Kidney (tissue), 14 donors: Measurements from ENCODE around the gene OBSCN. TPM values are rescaled to one million over a fixed set of nuclear protein-coding genes. Genes with fewer than 3 reads are reported as not detected.

Experiments
- DNase-seq, 5 donors: peaks; one replicate each; pipeline ENCODE4 v3.0.0-alpha.2; 2013 to 2020
- FAIRE-seq: peaks from 2 replicates; lab custom pipeline; 2012; peaks lifted over from hg19 to GRCh38; lab: Jason Lieb, UNC
- H3K27ac ChIP-seq, 2 donors: one replicate each; pipeline ENCODE4 v1.7.0; 2013; ENCODE audit warnings: low read depth in 2 of 2, low read length in 2 of 2, inconsistent platforms in 1 of 2
- H3K27me3 ChIP-seq: one replicate; pipeline ENCODE4 v1.7.1; 2013; ENCODE audit warnings: low read length, inconsistent platforms; ENCODE audit not compliant: control insufficient read depth, insufficient read depth
- H3K36me3 ChIP-seq, 3 donors: one replicate each; pipeline versions ENCODE4 v1.7.0 to v1.7.1; 2013; ENCODE audit warnings: low read length in 3 of 3, control low read depth in 1 of 3, inconsistent platforms in 1 of 3; ENCODE audit not compliant: insufficient read depth in 3 of 3, control insufficient read depth in 2 of 3
- H3K4me1 ChIP-seq, 3 donors: one replicate each; pipeline versions ENCODE4 v1.7.0 to v1.7.1; 2013; ENCODE audit warnings: low read length in 3 of 3, inconsistent platforms in 1 of 3, low read depth in 1 of 3; ENCODE audit not compliant: control insufficient read depth in 2 of 3, insufficient read depth in 2 of 3
- H3K4me3 ChIP-seq, 3 donors: one replicate each; pipeline versions ENCODE4 v1.7.0 to v1.8.1; 2013; ENCODE audit warnings: low read length in 3 of 3, control low read depth in 1 of 3, inconsistent platforms in 1 of 3
- H3K9ac ChIP-seq, 3 donors: one replicate each; pipeline versions ENCODE4 v1.7.0 to v1.7.1; 2013; ENCODE audit warnings: low read length in 3 of 3, control low read depth in 1 of 3, inconsistent platforms in 1 of 3
- H3K9me3 ChIP-seq, 3 donors: one replicate each; pipeline versions ENCODE4 v1.7.0 to v1.7.1; 2013; ENCODE audit warnings: low read length in 3 of 3, control low read depth in 1 of 3, inconsistent platforms in 1 of 3; ENCODE audit not compliant: control insufficient read depth in 2 of 3, insufficient read depth in 1 of 3
- CTCF ChIP-seq: IDR thresholded peaks from 3 replicates; pipeline ENCODE4 v1.5.1; 2012; ENCODE audit warnings: mild to moderate bottlenecking, moderate library complexity, borderline replicate concordance; ENCODE audit not compliant: insufficient read depth; ENCODE audit errors: extremely low read depth
- intact Hi-C: fragments of 100-400 bp; cut with DNase I; formaldehyde crosslinking; loops from one replicate; pipeline ENCODE4 v1.11.1; 2022
- polyA plus RNA-seq: library from polyadenylated mRNA; stranded (reverse); fragments of 350-450 nt; fragmentation: Illumina TruSeq; extraction: RNeasy Lipid Tissue Mini Kit (QIAGEN cat#74804); gene quantifications from one replicate; pipeline ENCODE4 v1.2.3, GENCODE V29; 2014; ENCODE audit warnings: low read depth, low replicate concordance; ENCODE audit not compliant: insufficient read depth
- total RNA-seq: library from RNA; stranded (reverse); fragmentation: NEBNext Ultra II Directional; extraction: Animal tissue kit (Norgen Biotek cat#: 25700); gene quantifications from one replicate; pipeline ENCODE4 v1.2.1, GENCODE V29; 2021
- donor health status: control.
- donor health status: control.
- donor health status: control.
- donor health status: control.
- donor health status: control.
- donor health status: DM: yes; HTN: yes; CAD: no.
- donor health status: Normal renal cell carcinoma (clear cell type).

OBSCN gene
- total and polyA plus RNA-seq, 2 donors from 2014 or later: 14.5 to 30.0 TPM

GRCh38 chr1:228256626-228257375 lies 49.0 kb downstream of the OBSCN start:
- H3K27me3 ChIP-seq: no peaks in the 10 kb centered on the region
- no peak overlapping the region for H3K27ac ChIP-seq
- FAIRE-seq: no peak
- H3K9ac ChIP-seq: no peak overlapping the region
- peaks cover 0 to 2% (median 0%) of the 10 kb centered on the region in 3 donors for H3K36me3 ChIP-seq
- no peak for TF ChIP-seq CTCF
- H3K4me1 ChIP-seq: no peaks in the 10 kb centered on the region
- H3K9me3 ChIP-seq: peaks cover 0 to 2% (median 0%) of the 10 kb centered on the region in 3 donors
- intact Hi-C loops: no loop called here
- no peak for DNase-seq
- H3K4me3 ChIP-seq: no peak overlapping the region

- TF ChIP-seq CTCF: no peak
- no peak overlapping the region for H3K27ac ChIP-seq
- no peaks in the 10 kb centered on the region for H3K4me1 ChIP-seq
- H3K9ac ChIP-seq: no peak overlapping the region
- H3K36me3 ChIP-seq: peaks cover 0 to 2% (median 0%) of the 10 kb centered on the region in 3 donors
- H3K4me3 ChIP-seq: no peak overlapping the region
- FAIRE-seq (no peak), DNase-seq (no peak)
- peaks cover 0 to 2% (median 0%) of the 10 kb centered on the region in 3 donors for H3K9me3 ChIP-seq
- no peaks in the 10 kb centered on the region for H3K27me3 ChIP-seq
- intact Hi-C loops: no loop called here
Observed at GRCh38 chr1:228258486-228258885, 50.6 kb downstream of the OBSCN start.

GRCh38 chr1:228259368-228259894 lies 51.6 kb downstream of the OBSCN start:
- Histone ChIP-seq H3K4me3 (no peak overlapping the region), H3K27me3 (no peaks in the 10 kb centered on the region), H3K27ac (no peak overlapping the region), H3K9me3 (peaks cover 0 to 2% (median 0%) of the 10 kb centered on the region in 3 donors), H3K4me1 (no peaks in the 10 kb centered on the region), H3K9ac (no peak overlapping the region), H3K36me3 (peaks cover 0 to 2% (median 0%) of the 10 kb centered on the region in 3 donors)
- no peak for TF ChIP-seq CTCF
- intact Hi-C loops: no loop called here
- no peak for DNase-seq
- FAIRE-seq: no peak
